Measurements from ENCODE around the gene GPBP1. TPM values are rescaled to one million over a fixed set of nuclear protein-coding genes. Genes with fewer than 3 reads are reported as not detected.

The GPBP1 gene
- total and polyA plus RNA-seq, 2 donors (not counting 3 experiments of a cell fraction or from before 2014, with no cell fraction given), result 11.7 to 57.4 TPM

- CTCF ChIA-PET, result interaction anchor here (0.9 to 1.7 kb wide), 4 partner anchors 35 to 272 kb away, joined by 3 to 10 read pairs (median 5); no protein-coding TSS in a partner anchor
- Histone ChIP-seq H3K4me1 (ENCODE audit: control insufficient read depth, extremely low read depth, insufficient read depth, low read length) (peaks cover 25% of the 10 kb centered on the region), H3K36me3 (ENCODE audit: control insufficient read depth in 2 of 2, extremely low read depth in 1 of 2, insufficient read depth in 2 of 2, low read length in 2 of 2) (no peaks in the 10 kb centered on the region), H3K27ac (ENCODE audit: insufficient read depth, low read depth, low read length) (peak overlapping the region; percentile 94), H2AFZ (ENCODE audit: low read depth, low read length) (peak overlapping the region; percentile 93), H3K27me3 (ENCODE audit: control insufficient read depth in 2 of 2, insufficient read depth in 2 of 2, low read length in 2 of 2) (no peaks in the 10 kb centered on the region), H4K20me1 (replicated peaks; ENCODE audit: control insufficient read depth, extremely low read depth, insufficient read depth, low read length) (peaks cover 11% of the 10 kb centered on the region), H3K4me2 (ENCODE audit: insufficient read depth, low read length) (peak overlapping the region; percentile 99), H3K9me1 (replicated peaks; ENCODE audit: control insufficient read depth, extremely low read depth, insufficient read depth, low read length) (no peaks in the 10 kb centered on the region), H3K79me2 (ENCODE audit: control insufficient read depth, insufficient read depth, low read length) (peaks cover 36% of the 10 kb centered on the region), H3K9me3 (replicated peaks; ENCODE audit: control insufficient read depth, insufficient read depth, low read length) (no peaks in the 10 kb centered on the region), H3K4me3 (replicated peaks in 1 of 3; ENCODE audit: insufficient read depth in 1 of 3, low read depth in 1 of 3, low read length in 3 of 3) (peak overlapping the region; percentile 77 to 96 (median 83)), H3K9ac (replicated peaks; ENCODE audit: extremely low read depth, insufficient read depth, low read length) (peak overlapping the region; percentile 89)
- POLR2A ChIA-PET, result no interaction called here
- no peak for TF ChIP-seq FOS (IDR thresholded peaks at IDR 0.05; ENCODE audit: borderline replicate concordance, insufficient read depth, low read length)
- BruUV-seq (replicated peaks), result TSS peak; percentile 54
- intact Hi-C loops (cut with micrococcal nuclease), result loop anchor here (1.0 to 10.0 kb wide), 6 partner anchors 48 to 1290 kb away; partner anchors contain the start of genes MAP3K1 and PLK2
- DNase-seq (ENCODE audit: low read depth, low spot score) (peak; percentile 61), FAIRE-seq (no peak)
- dilution Hi-C loops (cut with MboI; ENCODE audit: extremely low pct_ligation_motif_present, low sequenced_read_pairs), result no loop called here
These were observed 1.2 kb upstream of the GPBP1 start for GRCh38 chr5:57172466-57173318.

GRCh38 chr5:57174128-57174889, 450 bp downstream of the GPBP1 start:
- peak overlapping the region; percentile 99 for H3K9ac ChIP-seq (replicated peaks; ENCODE audit: extremely low read depth, insufficient read depth, low read length)
- peaks cover 19% of the 10 kb centered on the region for H4K20me1 ChIP-seq (replicated peaks; ENCODE audit: control insufficient read depth, extremely low read depth, insufficient read depth, low read length)
- dilution Hi-C loops (cut with MboI; ENCODE audit: extremely low pct_ligation_motif_present, low sequenced_read_pairs), result no loop called here
- peak; percentile 46 for DNase-seq (ENCODE audit: low read depth, low spot score)
- no TSS peak for BruUV-seq (replicated peaks)
- H3K36me3 ChIP-seq (ENCODE audit: control insufficient read depth in 2 of 2, extremely low read depth in 1 of 2, insufficient read depth in 2 of 2, low read length in 2 of 2), result no peaks in the 10 kb centered on the region
- no peaks in the 10 kb centered on the region for H3K9me3 ChIP-seq (replicated peaks; ENCODE audit: control insufficient read depth, insufficient read depth, low read length)
- POLR2A ChIA-PET, result interaction anchor here (1.0 kb wide), 1 partner anchor 37 kb away, joined by 3 read pairs; no protein-coding TSS in a partner anchor
- H3K79me2 ChIP-seq (ENCODE audit: control insufficient read depth, insufficient read depth, low read length), result peaks cover 52% of the 10 kb centered on the region
- FAIRE-seq, result no peak
- H3K4me1 ChIP-seq (ENCODE audit: control insufficient read depth, extremely low read depth, insufficient read depth, low read length), result peaks cover 39% of the 10 kb centered on the region
- H3K9me1 ChIP-seq (replicated peaks; ENCODE audit: control insufficient read depth, extremely low read depth, insufficient read depth, low read length), result no peaks in the 10 kb centered on the region
- H3K4me2 ChIP-seq (ENCODE audit: insufficient read depth, low read length), result peak overlapping the region; percentile 98
- intact Hi-C loops (cut with micrococcal nuclease), result loop anchor here (5.0 to 10.0 kb wide), 3 partner anchors 320 to 1288 kb away; partner anchors contain the start of genes MAP3K1 and PLK2
- H3K4me3 ChIP-seq (replicated peaks in 1 of 3; ENCODE audit: insufficient read depth in 1 of 3, low read depth in 1 of 3, low read length in 3 of 3), result peak overlapping the region; percentile 63 to 96 (median 86)
- H3K27me3 ChIP-seq (ENCODE audit: control insufficient read depth in 2 of 2, insufficient read depth in 2 of 2, low read length in 2 of 2), result no peaks in the 10 kb centered on the region
- H3K27ac ChIP-seq (ENCODE audit: insufficient read depth, low read depth, low read length), result peak overlapping the region; percentile 94
- peak overlapping the region; percentile 60 for H2AFZ ChIP-seq (ENCODE audit: low read depth, low read length)
- CTCF ChIA-PET, result interaction anchor here (0.9 to 1.7 kb wide), 6 partner anchors 11 to 274 kb away, joined by 3 to 10 read pairs (median 3); no protein-coding TSS in a partner anchor
- peak; percentile 15 for TF ChIP-seq POLR2A (IDR thresholded peaks at IDR 0.05; ENCODE audit: low read depth, low read length)
- TF ChIP-seq MYC (IDR thresholded peaks at IDR 0.05; ENCODE audit: low read depth, low read length), result no peak
